ENCODE results near the gene CST6.

DNA sequence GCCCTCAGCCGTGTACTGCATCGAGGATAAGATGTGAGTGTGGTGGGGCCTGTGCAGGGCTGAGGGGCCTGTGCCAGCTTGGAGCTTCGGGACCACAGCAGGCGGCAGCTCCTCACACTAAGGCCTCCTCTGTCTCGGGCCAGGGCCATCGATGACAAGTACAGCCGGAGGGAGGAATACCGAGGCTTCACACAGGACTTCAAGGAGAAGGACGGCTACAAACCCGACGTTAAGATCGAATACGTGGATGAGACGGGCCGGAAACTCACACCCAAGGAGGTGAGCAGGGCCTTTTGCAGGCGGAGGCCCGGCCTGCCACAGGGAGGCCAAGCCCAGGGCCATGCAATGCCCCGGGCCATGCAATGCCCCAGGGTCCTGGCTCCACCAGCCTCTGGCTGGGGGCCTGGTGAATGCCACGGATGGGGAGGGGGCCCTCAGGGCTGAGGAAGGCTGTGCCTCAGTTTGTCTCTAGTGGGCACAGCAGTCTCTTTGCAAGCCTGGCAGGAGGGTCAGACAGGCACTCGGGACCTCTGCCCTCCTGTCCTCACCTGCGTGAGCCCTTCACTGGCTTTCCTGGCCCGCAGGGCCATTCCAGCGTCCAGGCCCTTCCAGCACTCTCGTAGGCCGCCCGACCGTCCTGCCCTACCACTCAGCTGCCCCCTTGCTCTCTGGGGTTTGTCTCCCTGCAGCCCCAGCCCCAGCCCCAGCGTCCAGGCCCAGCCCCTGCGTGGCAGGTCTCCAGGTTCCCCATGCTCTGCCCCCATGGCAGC is 34.0 kb upstream of the CST6 start:
- TF ChIP-seq CTCF (conservative IDR thresholded peaks at IDR 0.05; ENCODE audit: low read depth in 2 of 2) (no peak), EZH2 (IDR thresholded peaks at IDR 0.05; ENCODE audit: low read depth, unreplicated experiment) (no peak), REST (IDR thresholded peaks at IDR 0.05; ENCODE audit: unreplicated experiment) (no peak), STAT1 (IDR thresholded peaks at IDR 0.05; ENCODE audit: unreplicated experiment) (no peak), POLR2AphosphoS5 (IDR thresholded peaks at IDR 0.05; ENCODE audit: low read depth) (no peak), JUNB (IDR thresholded peaks at IDR 0.05; ENCODE audit: unreplicated experiment) (no peak), NANOG (IDR thresholded peaks at IDR 0.05; ENCODE audit: borderline replicate concordance) (no peak), EZH2phosphoT487 (IDR thresholded peaks at IDR 0.05; ENCODE audit: unreplicated experiment) (no peak), CREB1 (CRISPR knock-in tag; IDR thresholded peaks at IDR 0.05; ENCODE audit: low read depth) (no peak), ETS1 (IDR thresholded peaks at IDR 0.05) (no peak), ZNF114 (CRISPR knock-in tag; IDR thresholded peaks at IDR 0.05) (no peak), ZNF331 (CRISPR knock-in tag; IDR thresholded peaks at IDR 0.05; ENCODE audit: low read depth) (no peak)
- TF ChIP-seq, protein P1, sequence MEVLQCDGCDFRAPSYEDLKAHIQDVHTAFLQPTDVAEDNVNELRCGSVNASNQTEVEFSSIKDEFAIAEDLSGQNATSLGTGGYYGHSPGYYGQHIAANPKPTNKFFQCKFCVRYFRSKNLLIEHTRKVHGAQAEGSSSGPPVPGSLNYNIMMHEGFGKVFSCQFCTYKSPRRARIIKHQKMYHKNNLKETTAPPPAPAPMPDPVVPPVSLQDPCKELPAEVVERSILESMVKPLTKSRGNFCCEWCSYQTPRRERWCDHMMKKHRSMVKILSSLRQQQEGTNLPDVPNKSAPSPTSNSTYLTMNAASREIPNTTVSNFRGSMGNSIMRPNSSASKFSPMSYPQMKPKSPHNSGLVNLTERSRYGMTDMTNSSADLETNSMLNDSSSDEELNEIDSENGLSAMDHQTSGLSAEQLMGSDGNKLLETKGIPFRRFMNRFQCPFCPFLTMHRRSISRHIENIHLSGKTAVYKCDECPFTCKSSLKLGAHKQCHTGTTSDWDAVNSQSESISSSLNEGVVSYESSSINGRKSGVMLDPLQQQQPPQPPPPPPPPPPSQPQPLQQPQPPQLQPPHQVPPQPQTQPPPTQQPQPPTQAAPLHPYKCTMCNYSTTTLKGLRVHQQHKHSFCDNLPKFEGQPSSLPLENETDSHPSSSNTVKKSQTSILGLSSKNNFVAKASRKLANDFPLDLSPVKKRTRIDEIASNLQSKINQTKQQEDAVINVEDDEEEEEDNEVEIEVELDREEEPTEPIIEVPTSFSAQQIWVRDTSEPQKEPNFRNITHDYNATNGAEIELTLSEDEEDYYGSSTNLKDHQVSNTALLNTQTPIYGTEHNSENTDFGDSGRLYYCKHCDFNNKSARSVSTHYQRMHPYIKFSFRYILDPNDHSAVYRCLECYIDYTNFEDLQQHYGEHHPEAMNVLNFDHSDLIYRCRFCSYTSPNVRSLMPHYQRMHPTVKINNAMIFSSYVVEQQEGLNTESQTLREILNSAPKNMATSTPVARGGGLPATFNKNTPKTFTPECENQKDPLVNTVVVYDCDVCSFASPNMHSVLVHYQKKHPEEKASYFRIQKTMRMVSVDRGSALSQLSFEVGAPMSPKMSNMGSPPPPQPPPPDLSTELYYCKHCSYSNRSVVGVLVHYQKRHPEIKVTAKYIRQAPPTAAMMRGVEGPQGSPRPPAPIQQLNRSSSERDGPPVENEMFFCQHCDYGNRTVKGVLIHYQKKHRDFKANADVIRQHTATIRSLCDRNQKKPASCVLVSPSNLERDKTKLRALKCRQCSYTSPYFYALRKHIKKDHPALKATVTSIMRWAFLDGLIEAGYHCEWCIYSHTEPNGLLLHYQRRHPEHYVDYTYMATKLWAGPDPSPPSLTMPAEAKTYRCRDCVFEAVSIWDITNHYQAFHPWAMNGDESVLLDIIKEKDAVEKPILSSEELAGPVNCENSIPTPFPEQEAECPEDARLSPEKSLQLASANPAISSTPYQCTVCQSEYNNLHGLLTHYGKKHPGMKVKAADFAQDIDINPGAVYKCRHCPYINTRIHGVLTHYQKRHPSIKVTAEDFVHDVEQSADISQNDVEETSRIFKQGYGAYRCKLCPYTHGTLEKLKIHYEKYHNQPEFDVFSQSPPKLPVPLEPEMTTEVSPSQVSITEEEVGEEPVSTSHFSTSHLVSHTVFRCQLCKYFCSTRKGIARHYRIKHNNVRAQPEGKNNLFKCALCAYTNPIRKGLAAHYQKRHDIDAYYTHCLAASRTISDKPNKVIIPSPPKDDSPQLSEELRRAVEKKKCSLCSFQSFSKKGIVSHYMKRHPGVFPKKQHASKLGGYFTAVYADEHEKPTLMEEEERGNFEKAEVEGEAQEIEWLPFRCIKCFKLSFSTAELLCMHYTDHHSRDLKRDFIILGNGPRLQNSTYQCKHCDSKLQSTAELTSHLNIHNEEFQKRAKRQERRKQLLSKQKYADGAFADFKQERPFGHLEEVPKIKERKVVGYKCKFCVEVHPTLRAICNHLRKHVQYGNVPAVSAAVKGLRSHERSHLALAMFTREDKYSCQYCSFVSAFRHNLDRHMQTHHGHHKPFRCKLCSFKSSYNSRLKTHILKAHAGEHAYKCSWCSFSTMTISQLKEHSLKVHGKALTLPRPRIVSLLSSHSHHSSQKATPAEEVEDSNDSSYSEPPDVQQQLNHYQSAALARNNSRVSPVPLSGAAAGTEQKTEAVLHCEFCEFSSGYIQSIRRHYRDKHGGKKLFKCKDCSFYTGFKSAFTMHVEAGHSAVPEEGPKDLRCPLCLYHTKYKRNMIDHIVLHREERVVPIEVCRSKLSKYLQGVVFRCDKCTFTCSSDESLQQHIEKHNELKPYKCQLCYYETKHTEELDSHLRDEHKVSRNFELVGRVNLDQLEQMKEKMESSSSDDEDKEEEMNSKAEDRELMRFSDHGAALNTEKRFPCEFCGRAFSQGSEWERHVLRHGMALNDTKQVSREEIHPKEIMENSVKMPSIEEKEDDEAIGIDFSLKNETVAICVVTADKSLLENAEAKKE (CRISPR knock-in tag; IDR thresholded peaks at IDR 0.05) = no peak
